Measurements from ENCODE around the gene NYAP1.

NYAP1 gene

DNA sequence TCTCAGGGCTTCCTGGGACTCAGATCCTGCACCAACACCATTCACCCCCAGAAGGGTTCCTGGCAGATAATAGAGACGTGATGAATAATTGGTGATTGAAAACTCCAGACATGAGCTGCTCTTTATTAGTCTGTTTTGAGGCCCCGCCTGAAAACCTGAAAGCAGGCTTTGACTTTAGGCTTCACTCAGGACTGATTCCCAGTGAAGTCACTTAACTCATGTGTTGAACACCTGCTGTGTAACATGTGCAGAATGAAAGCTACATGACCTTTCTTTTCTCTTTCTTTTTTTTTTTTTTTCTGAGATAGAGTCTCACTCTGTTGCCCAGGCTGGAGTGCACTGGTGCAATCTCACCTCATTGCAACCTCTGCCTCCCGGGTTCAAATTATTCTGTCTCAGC lies 28.5 kb upstream of the NYAP1 start:
- no peak for DNase-seq
- in situ Hi-C loops (cut with MboI; ENCODE audit: low pct_unique_long_range_greater_than_20kb, low sequenced_read_pairs) = no loop called here

- in situ Hi-C loops (cut with MboI; ENCODE audit: low pct_unique_long_range_greater_than_20kb, low sequenced_read_pairs) = no loop called here
- DNase-seq = no peak
Measured at GRCh38 chr7:100456562-100456961, 27.2 kb upstream of the NYAP1 start.

DNA sequence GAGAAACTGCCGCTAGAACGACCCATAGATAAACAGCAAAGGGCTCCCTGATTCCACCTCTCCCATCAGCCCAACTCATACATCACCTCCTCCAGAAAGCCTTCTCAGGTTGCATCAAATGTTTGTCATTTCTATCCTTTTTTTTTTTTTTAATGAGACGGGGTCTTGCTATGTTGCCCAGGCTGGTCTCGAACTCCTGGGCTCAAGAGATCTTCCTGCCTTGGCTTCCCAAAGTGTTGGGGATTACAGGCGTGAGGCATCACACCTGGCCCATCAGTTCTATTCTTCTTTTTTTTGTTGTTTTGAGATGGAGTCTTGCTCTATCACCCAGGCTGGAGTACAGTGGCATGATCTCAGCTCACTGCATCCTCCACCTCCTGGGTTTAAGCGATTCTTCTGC lies 26.7 kb upstream of the NYAP1 start:
- no peak for DNase-seq
- in situ Hi-C loops (cut with MboI; ENCODE audit: low pct_unique_long_range_greater_than_20kb, low sequenced_read_pairs) = no loop called here

DNA sequence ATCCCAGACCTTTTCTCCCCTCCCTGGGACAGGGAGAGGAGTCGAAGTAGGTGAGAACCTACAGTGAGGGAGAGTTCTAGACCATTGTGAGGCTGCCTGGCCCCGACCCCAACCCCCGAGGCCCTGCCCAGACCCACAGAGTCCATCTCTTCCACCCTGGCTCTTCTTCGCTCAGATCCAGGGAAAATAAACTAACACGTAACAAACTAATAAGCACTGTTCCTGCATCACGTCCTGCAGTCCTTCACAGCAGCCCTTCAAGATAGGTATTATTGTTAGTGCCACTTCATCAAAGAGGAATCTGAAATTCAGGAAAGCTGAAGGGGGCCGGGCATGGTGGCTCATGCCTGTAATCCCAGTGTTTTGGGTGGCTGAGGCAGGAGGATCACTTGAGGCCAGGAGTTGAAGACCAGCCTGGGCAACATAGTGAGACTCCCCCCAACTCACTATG lies 19.5 kb upstream of the NYAP1 start, which contains the start of gene SPACDR:
Gene SPACDR (minus strand): TSS at position 51 of the 451 bp plus-strand sequence. CDS start 235 bp downstream, outside the sequence.
- no peak for DNase-seq
- in situ Hi-C loops (cut with MboI; ENCODE audit: low pct_unique_long_range_greater_than_20kb, low sequenced_read_pairs) = no loop called here

DNA sequence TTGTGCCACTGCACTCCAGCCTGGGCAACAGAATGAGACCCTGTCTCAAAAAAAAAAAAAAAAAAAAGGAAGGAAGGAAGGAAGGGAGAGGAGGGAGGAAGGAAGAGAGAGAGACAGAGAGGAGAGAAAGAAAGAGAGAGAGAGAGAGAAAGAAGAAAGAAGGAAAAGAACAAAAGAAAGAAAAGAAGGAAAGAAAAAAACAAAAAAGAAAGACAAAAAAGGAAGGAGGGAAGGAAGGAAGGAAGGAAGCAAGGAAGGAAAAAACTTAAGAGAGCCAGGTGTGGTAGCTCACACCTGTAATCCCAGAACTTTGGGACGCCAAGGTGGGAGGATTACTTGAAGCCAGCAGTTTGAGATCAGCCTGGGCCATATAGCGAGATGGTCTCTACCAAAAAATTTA lies 18.9 kb upstream of the NYAP1 start:
- in situ Hi-C loops (cut with MboI; ENCODE audit: low pct_unique_long_range_greater_than_20kb, low sequenced_read_pairs) = no loop called here

GRCh38 chr7:100465299-100465698 lies 18.4 kb upstream of the NYAP1 start:
- no peak for DNase-seq
- in situ Hi-C loops (cut with MboI; ENCODE audit: low pct_unique_long_range_greater_than_20kb, low sequenced_read_pairs) = no loop called here

More for the DNA sequence above, 18.9 kb upstream of the NYAP1 start:
- no peak for DNase-seq

DNA sequence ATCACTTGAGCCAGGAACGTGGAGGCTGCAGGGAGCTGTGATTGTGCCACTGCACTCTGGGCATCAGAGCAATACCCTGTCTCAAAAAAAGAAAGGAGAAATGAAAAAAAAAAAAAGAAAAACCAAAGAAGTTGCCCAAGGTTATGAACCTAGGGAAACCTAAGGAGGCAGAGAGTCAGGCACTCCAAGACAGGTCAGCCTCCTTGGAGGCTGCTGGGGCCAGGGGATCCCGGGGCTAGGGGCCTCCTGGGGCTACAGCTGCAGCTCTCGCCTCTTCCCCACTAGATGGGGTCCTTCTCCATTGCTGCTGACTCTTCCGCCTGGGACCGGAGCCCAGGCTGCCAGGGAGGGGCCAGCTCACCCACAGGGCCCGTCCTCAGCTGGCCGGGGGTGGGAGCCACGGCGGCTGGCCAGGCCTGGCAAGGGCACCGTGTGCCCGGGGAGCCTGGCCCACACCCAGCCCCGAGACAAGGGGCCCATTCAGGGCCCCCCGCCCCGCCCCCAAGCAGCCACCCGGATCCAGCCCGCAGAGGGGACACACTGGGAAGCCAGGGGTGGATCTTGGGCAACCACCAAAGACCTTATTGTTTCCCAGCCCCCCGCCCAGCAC lies 17.9 kb upstream of the NYAP1 start:
- DNase-seq = no peak
- in situ Hi-C loops (cut with MboI; ENCODE audit: low pct_unique_long_range_greater_than_20kb, low sequenced_read_pairs) = no loop called here

DNA sequence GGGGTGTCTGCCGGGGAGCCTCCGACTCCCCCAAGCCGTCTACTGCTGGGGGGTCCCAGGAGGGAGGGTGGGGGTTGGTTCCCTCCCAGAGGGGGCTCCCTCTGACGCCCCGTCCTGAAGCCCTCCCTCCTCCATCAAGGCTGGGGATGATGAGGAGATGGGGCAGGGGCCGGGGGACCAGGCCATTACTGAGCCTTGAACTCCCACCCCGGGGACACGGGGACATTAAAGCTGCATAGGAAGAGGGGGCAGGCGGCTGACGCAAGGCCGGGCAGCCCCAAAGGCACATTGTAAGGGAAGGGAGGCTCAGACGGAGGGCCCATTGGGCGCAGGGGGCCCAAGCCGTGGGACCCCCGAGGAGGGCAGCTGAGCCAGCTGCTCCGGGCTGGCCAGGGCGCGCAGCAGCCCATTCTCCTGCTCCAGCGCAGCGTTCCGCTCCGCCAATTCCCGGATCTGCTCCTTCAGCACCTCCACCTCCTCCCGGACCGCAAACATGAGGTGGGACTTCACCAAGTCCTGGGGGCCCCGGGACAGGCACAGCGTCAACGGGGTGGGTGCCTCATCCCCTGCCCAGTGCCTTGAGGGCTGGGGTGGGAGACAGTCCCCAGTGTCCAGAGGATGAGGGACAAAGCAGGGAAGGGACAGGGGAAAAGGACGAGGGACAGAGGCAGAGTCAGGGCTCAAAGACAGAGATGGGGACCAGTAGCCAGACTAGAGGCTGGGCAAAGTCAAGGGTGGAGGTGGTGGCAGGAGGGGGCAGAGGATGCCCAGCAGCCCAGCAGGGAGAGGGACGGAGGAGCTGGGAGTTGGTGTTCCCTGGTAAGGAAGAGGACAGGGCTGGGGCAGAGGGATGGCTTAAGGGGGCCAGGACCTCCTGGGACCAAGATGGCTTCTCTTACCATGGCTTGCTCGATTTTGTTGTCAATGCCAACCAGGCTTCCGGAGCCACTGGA lies 16.8 kb upstream of the NYAP1 start:
- DNase-seq = no peak
- in situ Hi-C loops (cut with MboI; ENCODE audit: low pct_unique_long_range_greater_than_20kb, low sequenced_read_pairs) = no loop called here

- no peak for DNase-seq
- in situ Hi-C loops (cut with MboI; ENCODE audit: low pct_unique_long_range_greater_than_20kb, low sequenced_read_pairs) = no loop called here
Measured at GRCh38 chr7:100467638-100468373, 15.9 kb upstream of the NYAP1 start.

DNA sequence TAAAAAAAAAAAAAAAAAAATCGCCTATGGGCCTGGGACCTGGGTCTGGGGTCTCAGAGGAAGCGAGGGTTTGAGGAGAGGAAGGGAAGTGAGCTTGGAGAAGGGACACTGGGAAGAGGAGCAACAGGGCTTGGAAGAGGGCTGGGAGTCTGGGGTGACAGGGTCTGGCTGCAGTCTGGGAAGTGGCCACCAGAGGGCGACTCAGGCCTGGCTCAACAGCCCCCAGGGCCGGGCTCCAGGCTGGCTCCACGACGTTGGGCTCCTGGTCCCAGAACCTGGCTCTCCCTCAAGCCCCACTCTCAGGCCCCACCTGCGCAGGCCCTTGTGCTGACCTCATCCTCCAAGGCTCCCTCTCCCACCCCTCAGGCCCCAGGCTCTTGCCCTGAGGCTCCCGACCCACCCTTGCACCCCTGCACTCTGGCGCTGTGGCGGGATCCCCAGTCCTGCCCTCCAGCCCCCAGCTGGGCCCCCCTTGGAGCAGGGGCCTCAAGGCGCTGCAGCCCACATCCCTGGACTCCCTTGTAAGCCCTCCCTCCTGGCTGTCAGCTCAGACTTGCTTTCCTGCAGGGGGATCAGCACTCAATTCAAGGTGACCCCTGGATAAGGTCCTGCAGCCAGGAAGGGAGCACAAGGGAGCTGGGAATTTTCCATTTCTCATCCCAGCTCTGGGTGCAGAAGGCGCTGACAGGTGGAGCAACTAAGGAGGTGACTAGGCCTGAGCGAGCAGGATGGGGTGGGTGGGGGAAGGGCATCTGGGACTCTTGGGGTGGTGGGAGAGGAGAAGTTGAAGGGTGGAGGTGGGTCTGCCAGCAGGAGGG lies 14.3 kb upstream of the NYAP1 start:
- in situ Hi-C loops (cut with MboI; ENCODE audit: low pct_unique_long_range_greater_than_20kb, low sequenced_read_pairs) = loop anchor here (10.0 kb wide), 1 partner anchor 75 kb away; no protein-coding TSS in a partner anchor
- peak; percentile 84 for DNase-seq

- in situ Hi-C loops (cut with MboI; ENCODE audit: low pct_unique_long_range_greater_than_20kb, low sequenced_read_pairs) = loop anchor here (10.0 kb wide), 1 partner anchor 74 kb away; no protein-coding TSS in a partner anchor
- DNase-seq = no peak
Measured at GRCh38 chr7:100471021-100471420, 12.7 kb upstream of the NYAP1 start.

DNA sequence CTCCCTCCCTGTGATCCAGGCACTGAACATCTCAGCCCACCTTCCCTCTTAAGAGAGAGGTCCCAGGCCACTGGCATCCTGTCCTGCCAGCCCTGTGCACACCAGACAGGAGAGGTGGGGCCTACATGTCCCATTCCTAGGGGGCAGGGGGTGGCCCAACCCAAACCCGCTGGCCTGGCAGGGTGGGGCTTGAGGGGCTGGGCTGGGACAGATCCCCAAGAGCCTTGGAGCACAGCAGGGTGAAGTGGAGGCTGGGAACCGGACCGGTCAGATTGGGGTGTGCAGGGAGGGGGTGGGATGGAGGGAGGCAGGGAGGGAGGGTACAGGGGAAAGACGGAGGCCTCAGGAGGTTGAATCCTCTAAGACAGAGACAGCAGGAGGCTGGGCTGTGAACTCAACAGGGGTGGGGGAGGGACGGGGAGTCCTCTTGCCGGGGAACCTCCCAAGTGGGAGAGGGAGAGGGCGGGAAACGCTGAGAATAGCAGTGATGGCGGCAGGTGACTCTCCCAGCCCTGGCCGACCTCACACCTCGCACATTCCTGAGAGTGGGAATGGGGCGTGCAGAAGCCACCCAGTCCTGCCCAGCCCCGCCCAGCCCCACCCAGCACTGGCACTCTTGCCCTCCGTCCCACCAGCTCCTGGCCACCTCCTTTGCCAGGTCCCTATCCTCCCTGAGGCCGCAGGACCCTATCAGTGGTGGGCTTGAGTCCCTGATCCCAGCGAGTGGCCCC lies 11.4 kb upstream of the NYAP1 start:
- DNase-seq = no peak
- in situ Hi-C loops (cut with MboI; ENCODE audit: low pct_unique_long_range_greater_than_20kb, low sequenced_read_pairs) = loop anchor here (10.0 kb wide), 1 partner anchor 73 kb away; no protein-coding TSS in a partner anchor

DNA sequence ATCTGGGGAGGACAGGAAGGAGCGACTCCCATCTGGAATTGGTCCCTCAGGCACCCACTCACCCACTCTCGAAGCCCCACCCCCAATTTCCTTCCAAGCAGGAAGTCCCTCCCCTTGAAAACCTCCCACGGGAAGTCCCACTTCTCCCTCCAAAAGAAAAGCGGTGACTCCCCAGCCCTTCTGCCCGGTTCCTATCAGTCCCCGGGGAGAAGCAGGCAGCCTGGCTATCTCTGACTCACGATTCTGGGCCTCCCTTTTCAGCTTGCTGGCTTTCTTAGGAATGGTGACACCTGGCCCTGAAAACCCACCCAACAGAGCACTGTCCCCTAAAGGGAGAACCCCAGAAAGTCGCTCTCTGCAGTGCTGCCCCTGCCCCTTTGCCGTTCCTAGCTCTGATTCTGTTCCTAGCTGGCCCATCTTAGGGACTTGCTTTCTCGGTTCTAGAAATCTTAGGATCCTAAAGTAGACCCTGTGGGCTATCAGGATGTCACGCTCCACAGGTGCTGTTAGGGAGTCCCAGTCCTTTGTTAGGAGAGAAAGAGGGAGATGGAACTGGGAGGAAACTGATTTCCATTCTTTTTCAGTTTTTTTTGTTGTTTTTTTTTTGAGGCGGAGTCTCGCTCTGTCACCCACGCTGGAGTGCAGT lies 10.8 kb upstream of the NYAP1 start:
- in situ Hi-C loops (cut with MboI; ENCODE audit: low pct_unique_long_range_greater_than_20kb, low sequenced_read_pairs) = loop anchor here (10.0 kb wide), 1 partner anchor 72 kb away; no protein-coding TSS in a partner anchor
- DNase-seq = no peak

- in situ Hi-C loops (cut with MboI; ENCODE audit: low pct_unique_long_range_greater_than_20kb, low sequenced_read_pairs) = loop anchor here (10.0 kb wide), 1 partner anchor 69 kb away; no protein-coding TSS in a partner anchor
- DNase-seq = no peak
Measured at GRCh38 chr7:100475549-100475948, 8.2 kb upstream of the NYAP1 start.

DNA sequence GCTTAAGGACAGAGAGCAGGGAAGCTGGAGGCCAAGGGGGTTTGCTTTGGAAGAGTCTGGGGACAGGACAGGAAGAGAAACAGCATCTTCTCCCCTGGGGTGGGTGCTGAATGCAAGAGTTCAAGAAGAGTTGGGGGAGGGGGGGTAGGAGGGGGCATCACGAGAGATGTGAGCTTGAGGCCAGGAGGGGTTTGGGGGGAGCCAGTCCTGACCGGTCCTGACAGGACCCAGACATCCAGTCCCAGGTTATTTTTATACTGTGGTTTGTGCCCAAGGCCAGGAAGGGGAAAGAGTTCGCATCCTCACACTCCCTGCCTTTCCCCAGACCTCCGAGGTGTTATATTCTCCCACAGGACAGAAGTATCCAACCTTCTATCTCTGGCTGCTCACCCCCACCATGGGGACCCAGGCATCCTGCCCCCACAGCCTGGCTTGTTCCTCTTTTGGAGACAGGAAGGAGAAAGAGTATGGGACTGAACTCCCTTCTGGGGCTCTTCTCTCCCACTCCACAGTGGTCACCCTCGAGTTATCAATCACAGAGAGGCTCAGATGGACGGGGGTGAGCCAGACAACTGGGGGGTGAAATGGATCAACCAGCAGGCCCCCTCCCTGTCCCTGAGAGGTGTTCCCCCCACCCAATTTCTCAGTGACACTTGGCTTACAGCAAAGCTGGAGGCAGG lies 7.5 kb upstream of the NYAP1 start:
- in situ Hi-C loops (cut with MboI; ENCODE audit: low pct_unique_long_range_greater_than_20kb, low sequenced_read_pairs) = loop anchor here (10.0 kb wide), 1 partner anchor 69 kb away; no protein-coding TSS in a partner anchor
- no peak for DNase-seq

DNA sequence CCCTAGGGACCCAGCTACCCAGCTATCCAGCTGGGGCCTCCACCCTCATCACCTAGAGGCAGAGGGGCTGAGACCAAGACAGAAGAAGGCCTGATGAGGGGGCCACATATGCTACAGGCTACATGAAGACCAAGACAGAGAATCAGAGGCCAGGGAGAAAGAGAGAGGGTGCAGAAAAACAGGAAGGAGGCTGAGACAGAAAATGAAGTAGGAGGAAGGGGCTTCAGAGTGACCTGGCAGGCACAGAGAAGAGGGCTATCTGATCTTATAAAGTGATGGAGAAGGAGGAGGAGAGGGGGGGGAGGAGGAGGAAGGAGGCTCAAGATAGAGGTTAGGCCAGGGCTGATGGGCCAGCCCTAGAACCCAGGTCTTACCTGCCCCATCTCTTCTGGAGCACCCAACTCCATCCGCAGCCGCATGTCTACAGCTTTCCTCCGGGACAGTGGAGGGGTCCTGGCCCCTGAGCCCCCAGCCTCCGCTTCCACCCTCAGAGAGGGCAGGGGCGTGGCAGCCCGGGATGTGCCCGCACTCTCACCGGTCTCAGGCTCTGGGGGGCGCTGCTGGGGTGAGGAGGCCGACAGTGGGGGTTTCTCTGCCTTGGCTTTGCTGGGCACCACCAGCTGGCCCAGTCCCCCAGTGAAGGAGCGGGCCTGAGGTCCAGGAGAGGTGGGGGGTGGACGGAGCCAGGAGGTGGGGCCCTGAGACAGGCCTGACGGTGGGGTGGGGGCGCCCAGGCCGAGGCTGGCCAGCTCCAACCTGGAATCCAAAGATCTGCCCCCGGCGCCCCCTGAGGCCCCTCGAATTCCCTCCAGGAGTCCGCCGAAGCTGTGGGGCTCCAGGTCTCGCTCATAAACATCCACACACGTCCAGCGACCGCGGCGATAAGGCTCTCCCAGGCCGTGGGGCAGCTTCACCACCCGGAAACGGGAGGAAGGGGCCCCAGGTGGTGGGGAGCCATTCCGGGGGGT lies 6.5 kb upstream of the NYAP1 start:
- in situ Hi-C loops (cut with MboI; ENCODE audit: low pct_unique_long_range_greater_than_20kb, low sequenced_read_pairs) = loop anchor here (10.0 kb wide), 1 partner anchor 68 kb away; no protein-coding TSS in a partner anchor

More for the DNA sequence above, 6.5 kb upstream of the NYAP1 start:
- peak; percentile 47 for DNase-seq

All from KBM-7 (cell line).